ENCODE data around the gene ULK4. TPM values are rescaled to one million over a fixed set of nuclear protein-coding genes. Genes with fewer than 3 reads are reported as not detected.

The ULK4 gene
- total RNA-seq, 4 donors from 2014 or later = 3.2 to 18.7 (median 12.6) TPM

GRCh38 chr3:41369838-41370237, 592.1 kb downstream of the ULK4 start:
- DNase-seq (ENCODE audit: low spot score in 2 of 2) = no peak
- intact Hi-C loops (cut with DNase I; ENCODE audit: low total_unique reads) = no loop called here
- H3K4me3 ChIP-seq (ENCODE audit: low read depth, poor library complexity, severe bottlenecking) = no peak overlapping the region
- TF ChIP-seq CTCF (IDR thresholded peaks at IDR 0.05) (no peak), POLR2A (IDR thresholded peaks at IDR 0.05) (no peak)
- WGBS, 2 donors = 10 to 16% methylated on average over 3 of the region's 3 CpGs

- H3K4me3 ChIP-seq (ENCODE audit: low read depth, poor library complexity, severe bottlenecking) = no peak overlapping the region
- DNase-seq (ENCODE audit: low spot score in 2 of 2) = no peak
- TF ChIP-seq POLR2A (IDR thresholded peaks at IDR 0.05) = no peak
- no peak for TF ChIP-seq CTCF (IDR thresholded peaks at IDR 0.05)
- WGBS, 2 donors = 58 to 73% methylated on average over 1 of the region's 1 CpG
- intact Hi-C loops (cut with DNase I; ENCODE audit: low total_unique reads) = no loop called here
These were observed 595.9 kb downstream of the ULK4 start for GRCh38 chr3:41365973-41366372.

- no peak for TF ChIP-seq POLR2A (IDR thresholded peaks at IDR 0.05)
- no peak for TF ChIP-seq CTCF (IDR thresholded peaks at IDR 0.05)
- intact Hi-C loops (cut with DNase I; ENCODE audit: low total_unique reads) = no loop called here
- DNase-seq (ENCODE audit: low spot score in 2 of 2) = no peak
- H3K4me3 ChIP-seq (ENCODE audit: low read depth, poor library complexity, severe bottlenecking) = no peak overlapping the region
- 37 to 43% methylated on average over 2 of the region's 2 CpGs for WGBS, 2 donors
These were observed 597.2 kb downstream of the ULK4 start for GRCh38 chr3:41364736-41365135.

GRCh38 chr3:41363830-41364523, 597.9 kb downstream of the ULK4 start:
- intact Hi-C loops (cut with DNase I; ENCODE audit: low total_unique reads) = no loop called here
- DNase-seq (ENCODE audit: low spot score in 2 of 2) = no peak
- TF ChIP-seq CTCF (IDR thresholded peaks at IDR 0.05) = no peak
- TF ChIP-seq POLR2A (IDR thresholded peaks at IDR 0.05) = no peak
- no peak overlapping the region for H3K4me3 ChIP-seq (ENCODE audit: low read depth, poor library complexity, severe bottlenecking)
- 91 to 95% methylated on average over 4 of the region's 4 CpGs for WGBS, 2 donors

GRCh38 chr3:41362638-41363559, 599.0 kb downstream of the ULK4 start:
- WGBS, 2 donors = 47 to 62% methylated on average over 4 to 5 of the region's 5 CpGs
- no peak for DNase-seq (ENCODE audit: low spot score in 2 of 2)
- TF ChIP-seq POLR2A (IDR thresholded peaks at IDR 0.05) = no peak
- TF ChIP-seq CTCF (IDR thresholded peaks at IDR 0.05) = no peak
- intact Hi-C loops (cut with DNase I; ENCODE audit: low total_unique reads) = no loop called here
- H3K4me3 ChIP-seq (ENCODE audit: low read depth, poor library complexity, severe bottlenecking) = no peak overlapping the region

Data from lower leg skin (tissue), 4 donors.